HG02759 (cell line): ENCODE data around the gene RAB5IF.
"Not testable (repeated sequence)": the region's sequence is repeated elsewhere in the genome, so short reads cannot be mapped to it uniquely, and the experiment has no call there.

Experiments
- ATAC-seq: cut with Tn5 transposase; IDR thresholded peaks from one replicate; pipeline ENCODE4 v1.9.1; 2021; ENCODE audit warnings: mild to moderate bottlenecking, moderate library complexity; ENCODE audit not compliant: unreplicated experiment

RAB5IF gene

GRCh38 chr20:36628076-36628475 lies 22.5 kb downstream of the RAB5IF start:
- no peak for ATAC-seq

- ATAC-seq, result no peak
Observed at GRCh38 chr20:36629719-36630681, 24.4 kb downstream of the RAB5IF start.

- ATAC-seq, result no peak
Observed at GRCh38 chr20:36631646-36632045, 26.1 kb downstream of the RAB5IF start.

- no peak for ATAC-seq
Observed at GRCh38 chr20:36632147-36632486, 26.5 kb downstream of the RAB5IF start.

- ATAC-seq, result no peak
Observed at GRCh38 chr20:36632487-36633284, 27.1 kb downstream of the RAB5IF start.

GRCh38 chr20:36633285-36633772 lies 27.8 kb downstream of the RAB5IF start:
- ATAC-seq, result no peak

GRCh38 chr20:36634342-36634741 lies 28.8 kb downstream of the RAB5IF start:
- no peak for ATAC-seq

GRCh38 chr20:36638876-36639400 lies 33.4 kb downstream of the RAB5IF start:
- not testable (repeated sequence) for ATAC-seq

- ATAC-seq, result no peak
Observed at GRCh38 chr20:36641506-36641843, 35.9 kb downstream of the RAB5IF start.

- no peak for ATAC-seq
Observed at GRCh38 chr20:36642136-36642535, 36.6 kb downstream of the RAB5IF start.

- ATAC-seq, result no peak
Observed at GRCh38 chr20:36644032-36644705, 38.6 kb downstream of the RAB5IF start.

- no peak for ATAC-seq
Observed at GRCh38 chr20:36644706-36645095, 39.1 kb downstream of the RAB5IF start.

GRCh38 chr20:36645353-36645752 lies 39.8 kb downstream of the RAB5IF start:
- no peak for ATAC-seq

GRCh38 chr20:36645998-36646397 lies 40.4 kb downstream of the RAB5IF start, which contains the start of gene SLA2:
TSS of gene SLA2 (minus strand) at chr20:36646196. CDS start at chr20:36641335, 4,861 bp downstream.
- no peak for ATAC-seq

GRCh38 chr20:36646678-36647077 lies 41.1 kb downstream of the RAB5IF start:
- no peak for ATAC-seq

GRCh38 chr20:36647196-36648121 lies 41.9 kb downstream of the RAB5IF start:
- no peak for ATAC-seq

- ATAC-seq, result no peak
Observed at GRCh38 chr20:36653456-36653855, 47.9 kb downstream of the RAB5IF start.

GRCh38 chr20:36654506-36654905 lies 48.9 kb downstream of the RAB5IF start:
- ATAC-seq, result no peak

- no peak for ATAC-seq
Observed at GRCh38 chr20:36655004-36655403, 49.4 kb downstream of the RAB5IF start.

GRCh38 chr20:36656733-36657132 lies 51.2 kb downstream of the RAB5IF start:
- no peak for ATAC-seq
